ENCODE results near the gene CDON. TPM values are rescaled to one million over a fixed set of nuclear protein-coding genes. Genes with fewer than 3 reads are reported as not detected.

The CDON gene
- total RNA-seq, 1 experiment from 2014 or later = 10.1 TPM

DNA sequence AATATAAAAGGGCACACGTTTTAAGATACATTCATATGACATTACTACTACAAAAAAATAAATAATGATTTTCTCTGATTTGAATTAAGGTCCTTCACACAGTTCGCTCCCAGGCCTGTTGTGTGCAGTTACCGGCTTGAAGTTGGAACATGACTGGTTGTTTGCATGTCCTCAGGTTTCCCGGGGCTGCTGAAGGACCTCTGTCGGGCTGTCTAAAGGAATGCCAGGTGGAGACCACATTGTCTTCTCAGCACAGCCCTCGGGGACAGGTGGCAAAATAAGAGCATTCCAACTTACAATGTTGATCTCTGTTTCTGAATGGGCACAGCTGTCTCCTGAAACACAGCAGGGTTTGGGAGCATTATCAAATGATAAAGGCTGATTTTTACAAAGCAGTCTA, 101.9 kb downstream of the CDON start:
- Histone ChIP-seq H3K36me3 (ENCODE audit: low read depth, low read length) (no peaks in the 10 kb centered on the region), H3K4me3 (ENCODE audit: low read length) (no peak overlapping the region), H3K4me1 (ENCODE audit: insufficient read depth, low read length) (no peaks in the 10 kb centered on the region), H2AFZ (ENCODE audit: low read length) (no peak overlapping the region), H3K9me3 (ENCODE audit: low read length) (no peaks in the 10 kb centered on the region), H4K20me1 (ENCODE audit: low read length) (no peaks in the 10 kb centered on the region), H3K27ac (ENCODE audit: low read length) (no peak overlapping the region), H3F3A (ENCODE audit: low read length, unreplicated experiment) (no peaks in the 10 kb centered on the region), H3K27me3 (ENCODE audit: low read length) (no peaks in the 10 kb centered on the region), H3K9ac (ENCODE audit: low read length) (no peak overlapping the region), H3K9me2 (replicated peaks; ENCODE audit: low read length) (no peaks in the 10 kb centered on the region), H3K4me2 (ENCODE audit: low read length) (no peak overlapping the region), H3K79me2 (ENCODE audit: low read length) (no peaks in the 10 kb centered on the region)
- TF ChIP-seq EZH2phosphoT487 (IDR thresholded peaks at IDR 0.05; ENCODE audit: borderline replicate concordance, low read length) (no peak), EZH2 (IDR thresholded peaks at IDR 0.05; ENCODE audit: low read length, unreplicated experiment) (no peak)
- TF ChIP-seq, protein P1, sequence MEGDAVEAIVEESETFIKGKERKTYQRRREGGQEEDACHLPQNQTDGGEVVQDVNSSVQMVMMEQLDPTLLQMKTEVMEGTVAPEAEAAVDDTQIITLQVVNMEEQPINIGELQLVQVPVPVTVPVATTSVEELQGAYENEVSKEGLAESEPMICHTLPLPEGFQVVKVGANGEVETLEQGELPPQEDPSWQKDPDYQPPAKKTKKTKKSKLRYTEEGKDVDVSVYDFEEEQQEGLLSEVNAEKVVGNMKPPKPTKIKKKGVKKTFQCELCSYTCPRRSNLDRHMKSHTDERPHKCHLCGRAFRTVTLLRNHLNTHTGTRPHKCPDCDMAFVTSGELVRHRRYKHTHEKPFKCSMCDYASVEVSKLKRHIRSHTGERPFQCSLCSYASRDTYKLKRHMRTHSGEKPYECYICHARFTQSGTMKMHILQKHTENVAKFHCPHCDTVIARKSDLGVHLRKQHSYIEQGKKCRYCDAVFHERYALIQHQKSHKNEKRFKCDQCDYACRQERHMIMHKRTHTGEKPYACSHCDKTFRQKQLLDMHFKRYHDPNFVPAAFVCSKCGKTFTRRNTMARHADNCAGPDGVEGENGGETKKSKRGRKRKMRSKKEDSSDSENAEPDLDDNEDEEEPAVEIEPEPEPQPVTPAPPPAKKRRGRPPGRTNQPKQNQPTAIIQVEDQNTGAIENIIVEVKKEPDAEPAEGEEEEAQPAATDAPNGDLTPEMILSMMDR (conservative IDR thresholded peaks at IDR 0.05; ENCODE audit: low read depth, low read length) = no peak
- ChIA-PET POLR2A (ENCODE audit: unreplicated experiment) (no interaction called here), CTCF (no interaction called here)
- intact Hi-C loops (cut with micrococcal nuclease) = no loop called here
- DNase-seq = no peak
- ATAC-seq = no peak
- BruUV-seq (replicated peaks) = no TSS peak

DNA sequence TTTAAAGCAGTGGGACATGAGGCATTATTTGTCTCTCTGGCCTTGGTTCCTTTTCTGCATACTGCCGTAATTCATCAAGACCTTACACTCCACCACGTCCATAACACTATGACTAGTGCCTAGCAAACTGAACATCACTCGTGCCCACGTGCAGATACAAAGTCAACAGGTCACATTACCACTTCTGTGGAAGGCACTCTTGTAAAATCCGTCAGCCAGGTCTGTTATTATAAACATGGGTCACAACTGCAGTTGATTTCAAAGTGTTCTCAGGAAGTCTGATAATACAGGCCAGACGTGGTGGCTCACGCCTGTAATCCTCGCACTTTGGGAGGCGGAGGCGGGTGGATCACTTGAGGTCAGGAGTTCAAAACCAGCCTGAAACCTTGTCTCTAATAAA, 102.7 kb downstream of the CDON start:
- ChIA-PET POLR2A (ENCODE audit: unreplicated experiment) (no interaction called here), CTCF (no interaction called here)
- Histone ChIP-seq H3K4me1 (ENCODE audit: insufficient read depth, low read length) (no peaks in the 10 kb centered on the region), H3K4me2 (ENCODE audit: low read length) (no peak overlapping the region), H3F3A (ENCODE audit: low read length, unreplicated experiment) (no peaks in the 10 kb centered on the region), H3K27me3 (ENCODE audit: low read length) (no peaks in the 10 kb centered on the region), H3K36me3 (ENCODE audit: low read depth, low read length) (no peaks in the 10 kb centered on the region), H4K20me1 (ENCODE audit: low read length) (no peaks in the 10 kb centered on the region), H3K4me3 (ENCODE audit: low read length) (no peak overlapping the region), H3K9ac (ENCODE audit: low read length) (no peak overlapping the region), H3K79me2 (ENCODE audit: low read length) (no peaks in the 10 kb centered on the region), H3K9me3 (ENCODE audit: low read length) (no peaks in the 10 kb centered on the region), H2AFZ (ENCODE audit: low read length) (no peak overlapping the region), H3K27ac (ENCODE audit: low read length) (no peak overlapping the region), H3K9me2 (replicated peaks; ENCODE audit: low read length) (no peaks in the 10 kb centered on the region)
- BruUV-seq (replicated peaks) = no TSS peak
- intact Hi-C loops (cut with micrococcal nuclease) = no loop called here
- TF ChIP-seq, protein P1 (conservative IDR thresholded peaks at IDR 0.05; ENCODE audit: low read depth, low read length) = no peak
- no peak for TF ChIP-seq EZH2phosphoT487 (IDR thresholded peaks at IDR 0.05; ENCODE audit: borderline replicate concordance, low read length)
- TF ChIP-seq EZH2 (IDR thresholded peaks at IDR 0.05; ENCODE audit: low read length, unreplicated experiment) = no peak
- ATAC-seq = no peak
- no peak for DNase-seq

DNA sequence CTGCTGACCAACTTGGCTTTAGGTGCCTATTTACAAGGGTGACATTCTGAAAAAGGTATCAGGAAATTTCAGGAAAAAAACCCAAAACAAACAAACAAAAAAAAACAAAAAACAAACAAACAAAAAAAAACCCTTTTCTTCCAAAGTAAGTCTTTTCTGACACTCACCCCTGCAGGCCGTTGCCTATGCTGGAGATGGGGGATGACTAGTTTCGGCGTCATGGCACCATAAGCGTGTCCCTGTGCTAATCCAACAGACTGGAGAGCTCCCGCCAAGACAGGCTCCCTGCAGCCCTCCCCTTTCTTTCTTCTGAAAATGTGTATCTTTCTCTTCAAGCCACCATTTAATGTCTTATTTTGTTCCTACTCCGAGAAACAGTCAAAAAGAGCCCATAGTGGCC, 103.2 kb downstream of the CDON start:
- ChIA-PET CTCF (no interaction called here), POLR2A (ENCODE audit: unreplicated experiment) (no interaction called here)
- H3K4me1 ChIP-seq (ENCODE audit: insufficient read depth, low read length) = no peaks in the 10 kb centered on the region
- DNase-seq (no peak), ATAC-seq (no peak)
- H3F3A ChIP-seq (ENCODE audit: low read length, unreplicated experiment) = no peaks in the 10 kb centered on the region
- BruUV-seq (replicated peaks) = no TSS peak
- TF ChIP-seq EZH2 (IDR thresholded peaks at IDR 0.05; ENCODE audit: low read length, unreplicated experiment) = no peak
- TF ChIP-seq, protein P1 (conservative IDR thresholded peaks at IDR 0.05; ENCODE audit: low read depth, low read length) = no peak
- no peak for TF ChIP-seq EZH2phosphoT487 (IDR thresholded peaks at IDR 0.05; ENCODE audit: borderline replicate concordance, low read length)
- intact Hi-C loops (cut with micrococcal nuclease) = no loop called here
- no peaks in the 10 kb centered on the region for H3K9me3 ChIP-seq (ENCODE audit: low read length)
- H4K20me1 ChIP-seq (ENCODE audit: low read length) = no peaks in the 10 kb centered on the region
- H3K27ac ChIP-seq (ENCODE audit: low read length) = no peak overlapping the region
- no peak overlapping the region for H3K4me2 ChIP-seq (ENCODE audit: low read length)
- no peaks in the 10 kb centered on the region for H3K27me3 ChIP-seq (ENCODE audit: low read length)
- H3K36me3 ChIP-seq (ENCODE audit: low read depth, low read length) = no peaks in the 10 kb centered on the region
- H3K4me3 ChIP-seq (ENCODE audit: low read length) = no peak overlapping the region
- H3K9ac ChIP-seq (ENCODE audit: low read length) = no peak overlapping the region
- no peaks in the 10 kb centered on the region for H3K79me2 ChIP-seq (ENCODE audit: low read length)
- H2AFZ ChIP-seq (ENCODE audit: low read length) = no peak overlapping the region
- no peaks in the 10 kb centered on the region for H3K9me2 ChIP-seq (replicated peaks; ENCODE audit: low read length)
